ENCODE measurements around the gene UBTD1. TPM values are rescaled to one million over a fixed set of nuclear protein-coding genes. Genes with fewer than 3 reads are reported as not detected.

UBTD1 gene
- total RNA-seq, 4 donors from 2014 or later: 0.40 to 4.1 (median 3.2) TPM

DNA sequence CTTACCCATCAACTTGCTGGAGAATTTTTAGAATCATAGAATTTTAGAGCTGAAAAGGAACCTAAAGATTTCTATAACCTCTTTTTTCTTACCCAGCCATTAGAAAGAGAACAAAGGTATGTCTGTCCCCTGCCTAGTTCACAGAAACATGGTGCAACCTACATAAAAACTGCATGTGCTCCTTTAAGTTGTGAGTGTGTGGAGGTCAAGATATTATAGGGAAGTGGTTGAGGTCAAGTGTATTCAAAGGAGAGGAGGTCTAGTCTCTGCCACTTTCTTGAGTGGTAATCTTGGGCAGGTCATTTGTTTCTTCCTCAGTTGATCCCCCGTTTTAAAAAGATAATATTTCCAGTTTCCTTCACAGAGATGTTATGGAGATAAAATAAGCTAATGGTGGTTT, 6.4 kb downstream of the UBTD1 start:
- TF ChIP-seq, protein P1, sequence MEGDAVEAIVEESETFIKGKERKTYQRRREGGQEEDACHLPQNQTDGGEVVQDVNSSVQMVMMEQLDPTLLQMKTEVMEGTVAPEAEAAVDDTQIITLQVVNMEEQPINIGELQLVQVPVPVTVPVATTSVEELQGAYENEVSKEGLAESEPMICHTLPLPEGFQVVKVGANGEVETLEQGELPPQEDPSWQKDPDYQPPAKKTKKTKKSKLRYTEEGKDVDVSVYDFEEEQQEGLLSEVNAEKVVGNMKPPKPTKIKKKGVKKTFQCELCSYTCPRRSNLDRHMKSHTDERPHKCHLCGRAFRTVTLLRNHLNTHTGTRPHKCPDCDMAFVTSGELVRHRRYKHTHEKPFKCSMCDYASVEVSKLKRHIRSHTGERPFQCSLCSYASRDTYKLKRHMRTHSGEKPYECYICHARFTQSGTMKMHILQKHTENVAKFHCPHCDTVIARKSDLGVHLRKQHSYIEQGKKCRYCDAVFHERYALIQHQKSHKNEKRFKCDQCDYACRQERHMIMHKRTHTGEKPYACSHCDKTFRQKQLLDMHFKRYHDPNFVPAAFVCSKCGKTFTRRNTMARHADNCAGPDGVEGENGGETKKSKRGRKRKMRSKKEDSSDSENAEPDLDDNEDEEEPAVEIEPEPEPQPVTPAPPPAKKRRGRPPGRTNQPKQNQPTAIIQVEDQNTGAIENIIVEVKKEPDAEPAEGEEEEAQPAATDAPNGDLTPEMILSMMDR (IDR thresholded peaks at IDR 0.05): no peak
- no peak for TF ChIP-seq POLR2A (IDR thresholded peaks at IDR 0.05)
- no peak for TF ChIP-seq POLR2AphosphoS5 (IDR thresholded peaks at IDR 0.05)
- no peak for TF ChIP-seq EP300 (IDR thresholded peaks at IDR 0.05; ENCODE audit: low read depth)
- Histone ChIP-seq H3K27ac (no peak overlapping the region), H3K9me3 (no peaks in the 10 kb centered on the region), H3K4me3 (no peak overlapping the region), H3K36me3 (no peaks in the 10 kb centered on the region), H3K4me1 (peaks cover 0 to 2% (median under 1%) of the 10 kb centered on the region in 4 donors), H3K27me3 (peaks cover 8% of the 10 kb centered on the region)
- intact Hi-C loops (cut with DNase I; ENCODE audit: low total_unique reads): no loop called here
- WGBS, 2 donors (ENCODE audit: low coverage in 1 of 2): 72% methylated on average over 1 of the region's 1 CpG; no CpG with 5 or more reads in 1 of the 2 donors
- in situ Hi-C loops (cut with MboI; ENCODE audit: low pct_ligation_motif_present in 1 of 4, low pct_unique_long_range_greater_than_20kb in 1 of 4, low sequenced_read_pairs in 3 of 4): no loop called here
- DNase-seq: no peak

DNA sequence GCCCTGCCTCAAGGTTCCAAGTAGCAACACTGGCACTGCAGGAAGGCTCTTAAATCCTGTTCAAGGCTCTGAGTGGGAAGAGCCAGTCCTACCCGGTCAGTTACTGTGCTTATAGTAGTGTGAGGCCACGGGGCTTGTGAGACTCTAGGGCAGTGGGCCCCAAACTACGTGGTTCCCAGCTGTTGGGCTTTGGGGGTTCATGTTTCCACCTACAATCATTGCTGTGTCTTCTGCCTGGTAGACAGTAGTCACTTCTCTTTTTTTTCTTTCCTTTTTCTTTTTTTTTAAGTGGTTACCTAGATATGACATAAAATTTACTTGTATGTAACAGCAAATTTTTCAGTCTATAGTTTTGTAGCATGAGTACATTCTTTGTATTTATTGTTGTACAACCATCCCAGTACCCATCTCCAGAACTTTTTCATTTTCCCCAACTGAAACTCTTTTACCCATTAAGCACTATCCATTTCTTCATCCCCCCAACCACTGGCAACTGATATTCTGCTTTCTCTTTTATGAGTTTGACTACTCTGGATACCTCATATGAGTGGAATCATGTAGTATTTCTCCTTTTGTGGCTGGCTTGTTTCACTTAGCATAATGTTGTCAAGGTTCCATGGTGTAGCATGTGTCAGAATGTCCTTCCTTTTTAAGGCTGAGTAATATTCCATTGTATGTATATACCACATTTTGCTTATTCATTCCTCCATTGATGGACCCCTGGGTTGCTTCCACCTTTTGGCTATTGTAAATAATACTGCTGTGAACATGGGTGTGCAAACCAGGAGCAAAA, 7.7 kb downstream of the UBTD1 start:
- H3K36me3 ChIP-seq: no peaks in the 10 kb centered on the region
- H3K27me3 ChIP-seq: no peaks in the 10 kb centered on the region
- 57 to 80% methylated on average over 1 to 3 of the region's 3 CpGs for WGBS, 2 donors (ENCODE audit: low coverage in 1 of 2)
- in situ Hi-C loops (cut with MboI; ENCODE audit: low pct_ligation_motif_present in 1 of 4, low pct_unique_long_range_greater_than_20kb in 1 of 4, low sequenced_read_pairs in 3 of 4) (no loop called here), intact Hi-C loops (cut with DNase I; ENCODE audit: low total_unique reads) (no loop called here)
- no peak for DNase-seq
- H3K4me1 ChIP-seq: no peaks in the 10 kb centered on the region
- H3K27ac ChIP-seq: no peak overlapping the region
- no peaks in the 10 kb centered on the region for H3K9me3 ChIP-seq
- TF ChIP-seq POLR2AphosphoS5 (IDR thresholded peaks at IDR 0.05) (no peak), EP300 (IDR thresholded peaks at IDR 0.05; ENCODE audit: low read depth) (no peak), POLR2A (IDR thresholded peaks at IDR 0.05) (no peak)
- TF ChIP-seq, protein P1 (IDR thresholded peaks at IDR 0.05): no peak
- no peak overlapping the region for H3K4me3 ChIP-seq

DNA sequence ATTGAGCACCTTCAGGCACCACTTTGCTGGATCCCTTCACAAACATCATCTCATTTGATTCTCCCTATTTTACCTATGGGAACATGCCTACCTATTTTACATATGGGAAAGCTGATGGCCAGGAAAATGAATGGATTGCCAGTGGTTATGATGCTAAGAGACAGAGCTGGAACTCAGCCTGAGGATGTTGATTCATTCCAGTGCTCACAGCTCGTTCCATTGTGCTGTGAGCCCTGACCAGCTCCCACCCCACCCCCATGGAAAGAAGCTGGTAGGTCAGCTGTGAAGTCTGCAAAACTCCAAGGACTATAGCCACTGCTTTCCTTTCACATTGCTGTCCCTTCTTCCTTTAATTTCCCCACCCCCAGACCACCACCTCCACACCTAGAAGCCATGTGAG, 9.6 kb downstream of the UBTD1 start:
- WGBS, 2 donors (ENCODE audit: low coverage in 1 of 2): 11 to 22% methylated on average over 1 of the region's 1 CpG

DNA sequence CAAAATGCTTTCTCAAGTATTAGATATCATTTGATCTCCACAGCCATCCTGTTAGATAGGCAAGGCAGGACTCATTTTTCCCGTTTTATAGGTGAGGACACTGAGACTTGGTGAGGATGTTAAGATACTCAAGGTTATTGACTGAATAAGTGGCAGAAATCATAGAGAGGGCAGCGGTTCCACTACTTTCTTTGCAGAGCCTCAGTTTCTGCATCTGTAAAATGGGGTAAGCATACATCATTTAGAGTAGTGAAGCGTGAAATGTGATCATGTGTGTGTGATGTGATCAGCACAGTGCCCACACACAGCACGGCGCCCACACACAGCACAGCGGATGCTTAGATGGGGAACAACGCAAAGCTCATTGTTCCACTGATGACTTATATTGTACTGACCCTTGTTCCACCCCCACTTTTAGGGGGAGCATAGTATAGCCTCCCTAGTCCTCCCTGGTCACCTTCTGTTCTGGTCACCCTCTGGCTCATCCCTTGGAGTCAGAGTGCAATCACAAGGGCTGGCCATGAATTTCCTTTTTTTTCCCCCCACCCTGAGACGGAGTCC, 10.5 kb downstream of the UBTD1 start:
- H3K4me1 ChIP-seq: no peaks in the 10 kb centered on the region
- in situ Hi-C loops (cut with MboI; ENCODE audit: low pct_ligation_motif_present in 1 of 4, low pct_unique_long_range_greater_than_20kb in 1 of 4, low sequenced_read_pairs in 3 of 4): no loop called here
- DNase-seq: no peak
- no peak for TF ChIP-seq POLR2A (IDR thresholded peaks at IDR 0.05)
- TF ChIP-seq, protein P1 (IDR thresholded peaks at IDR 0.05): no peak
- TF ChIP-seq EP300 (IDR thresholded peaks at IDR 0.05; ENCODE audit: low read depth): no peak
- TF ChIP-seq POLR2AphosphoS5 (IDR thresholded peaks at IDR 0.05): no peak
- intact Hi-C loops (cut with DNase I; ENCODE audit: low total_unique reads): no loop called here
- H3K9me3 ChIP-seq: no peaks in the 10 kb centered on the region
- WGBS, 2 donors (ENCODE audit: low coverage in 1 of 2): 75 to 78% methylated on average over 4 to 8 of the region's 8 CpGs
- no peak overlapping the region for H3K4me3 ChIP-seq
- H3K27ac ChIP-seq: no peak overlapping the region
- H3K36me3 ChIP-seq: no peaks in the 10 kb centered on the region
- no peaks in the 10 kb centered on the region for H3K27me3 ChIP-seq

More for the DNA sequence above, 9.6 kb downstream of the UBTD1 start:
- Histone ChIP-seq H3K4me3 (no peak overlapping the region), H3K9me3 (no peaks in the 10 kb centered on the region), H3K4me1 (no peaks in the 10 kb centered on the region), H3K27ac (no peak overlapping the region), H3K36me3 (no peaks in the 10 kb centered on the region), H3K27me3 (no peaks in the 10 kb centered on the region)
- intact Hi-C loops (cut with DNase I; ENCODE audit: low total_unique reads): no loop called here
- no peak for DNase-seq
- TF ChIP-seq POLR2A (IDR thresholded peaks at IDR 0.05): no peak
- TF ChIP-seq, protein P1 (IDR thresholded peaks at IDR 0.05): no peak
- no peak for TF ChIP-seq EP300 (IDR thresholded peaks at IDR 0.05; ENCODE audit: low read depth)
- no peak for TF ChIP-seq POLR2AphosphoS5 (IDR thresholded peaks at IDR 0.05)
- in situ Hi-C loops (cut with MboI; ENCODE audit: low pct_ligation_motif_present in 1 of 4, low pct_unique_long_range_greater_than_20kb in 1 of 4, low sequenced_read_pairs in 3 of 4): no loop called here

Data from transverse colon (tissue), 4 donors.